NOMO-1 treated with dmso at 0.1 percent for 144 hours (cell line): Measurements from ENCODE around the gene SLC24A3.

Source experiments
- DNase-seq: peaks from one replicate; lab custom pipeline; 2025; ENCODE audit not compliant: unreplicated experiment; lab: John Stamatoyannopoulos, UW

The SLC24A3 gene

GRCh38 chr20:19571996-19572395 lies 359.6 kb downstream of the SLC24A3 start:
- DNase-seq: no peak

DNA sequence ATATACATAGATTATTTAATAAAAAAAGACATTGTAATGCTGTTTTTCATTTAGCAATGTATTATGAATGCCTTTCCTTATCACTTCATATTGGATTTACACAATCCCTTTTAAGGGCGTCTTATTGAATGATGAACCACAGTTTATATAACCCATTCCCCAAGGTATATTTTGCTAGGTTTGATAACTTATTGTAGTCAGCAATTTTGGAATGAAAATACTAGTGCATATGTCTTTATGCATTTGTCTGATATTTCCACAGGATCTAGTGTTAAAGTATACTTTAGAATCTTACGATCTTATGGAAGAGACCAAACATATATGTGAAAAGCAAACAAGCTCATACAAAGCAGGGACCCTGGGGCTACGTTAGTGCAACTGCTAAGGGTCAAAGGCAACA lies 365.2 kb downstream of the SLC24A3 start:
- no peak for DNase-seq

DNA sequence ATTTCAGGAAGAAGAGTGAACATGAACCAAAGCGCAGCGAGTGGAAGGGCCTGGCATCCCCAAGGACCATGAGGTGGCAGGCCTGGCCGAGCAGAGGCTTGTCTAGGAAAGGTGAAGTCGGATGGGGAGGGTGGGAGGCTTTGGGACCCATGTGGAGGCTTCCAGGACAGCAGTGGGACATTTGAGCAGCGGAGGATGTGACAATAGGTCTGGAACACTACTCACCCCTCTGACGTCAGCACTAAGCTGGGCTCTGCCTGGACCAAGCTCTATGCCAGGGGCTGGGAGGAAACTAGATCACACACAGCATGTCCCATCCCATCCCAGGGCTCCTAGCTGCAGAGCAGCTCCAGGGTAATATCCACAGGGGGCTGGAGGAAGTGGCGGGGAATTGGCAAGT lies 370.3 kb downstream of the SLC24A3 start:
- no peak for DNase-seq

GRCh38 chr20:19583532-19584175 lies 371.2 kb downstream of the SLC24A3 start:
- DNase-seq: peak; percentile 3

DNA sequence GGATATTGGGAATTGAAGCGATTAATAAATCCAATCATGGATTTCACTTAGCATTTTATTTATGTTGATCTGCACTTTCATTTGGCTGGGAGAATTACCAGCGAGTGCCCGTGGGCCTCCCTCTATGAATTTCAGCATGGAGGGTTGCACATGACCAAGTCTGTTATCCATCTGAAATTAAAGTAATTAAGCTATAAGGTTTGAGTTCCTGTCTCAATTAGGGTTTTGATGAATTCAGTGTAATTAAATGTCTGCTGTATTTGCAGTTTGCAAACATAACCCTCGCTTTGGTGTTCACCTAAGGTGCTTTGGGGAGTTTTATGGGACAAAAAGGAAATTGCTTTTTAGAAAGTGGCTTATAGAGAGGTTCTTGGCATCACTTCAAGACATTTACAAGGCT lies 375.8 kb downstream of the SLC24A3 start:
- DNase-seq: no peak

DNA sequence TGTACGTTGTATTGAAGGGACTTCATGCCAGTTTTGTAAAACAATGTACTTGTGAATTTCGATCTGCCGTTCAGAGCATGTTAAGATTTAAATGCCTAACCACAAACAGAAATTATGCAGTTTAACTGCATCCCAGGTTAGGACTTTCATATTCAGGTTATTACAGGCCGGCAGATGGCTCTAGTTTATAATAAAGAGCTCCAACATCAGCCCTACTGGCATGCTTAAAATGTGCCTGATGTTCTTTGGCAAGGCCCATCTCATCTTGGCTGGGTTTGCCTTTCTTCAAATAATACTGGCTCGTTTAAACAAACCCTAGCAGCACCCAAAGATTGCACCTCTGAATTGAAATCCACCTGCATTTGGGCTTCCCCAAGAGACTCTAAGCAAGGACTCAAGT lies 376.3 kb downstream of the SLC24A3 start:
- no peak for DNase-seq

DNA sequence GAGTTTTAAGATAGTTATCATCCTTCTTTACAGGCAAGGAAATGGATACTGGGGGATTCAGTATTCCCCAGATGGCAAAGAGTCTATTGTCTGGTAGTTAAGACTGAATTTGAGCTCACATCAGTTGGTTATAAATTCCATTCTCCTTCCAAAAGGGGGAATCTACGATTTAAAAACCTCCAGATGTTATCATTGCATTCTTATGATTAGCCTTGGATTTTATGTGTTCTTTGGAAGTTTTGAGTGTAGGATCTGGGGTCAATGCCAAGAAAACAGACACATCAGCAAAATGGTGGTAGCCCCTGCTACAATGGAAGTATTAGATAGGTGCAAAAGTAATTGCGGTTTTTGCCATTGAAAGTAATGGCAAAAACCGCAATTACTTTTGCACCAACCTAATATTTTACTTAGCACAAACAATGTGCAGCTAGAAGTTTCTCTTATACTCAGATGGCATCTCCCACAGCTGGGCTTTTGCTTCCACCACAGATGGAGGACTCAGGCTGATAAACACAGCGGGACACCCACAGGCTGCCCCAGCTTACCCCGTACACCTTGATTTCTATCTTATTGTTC lies 377.4 kb downstream of the SLC24A3 start:
- DNase-seq: no peak

DNA sequence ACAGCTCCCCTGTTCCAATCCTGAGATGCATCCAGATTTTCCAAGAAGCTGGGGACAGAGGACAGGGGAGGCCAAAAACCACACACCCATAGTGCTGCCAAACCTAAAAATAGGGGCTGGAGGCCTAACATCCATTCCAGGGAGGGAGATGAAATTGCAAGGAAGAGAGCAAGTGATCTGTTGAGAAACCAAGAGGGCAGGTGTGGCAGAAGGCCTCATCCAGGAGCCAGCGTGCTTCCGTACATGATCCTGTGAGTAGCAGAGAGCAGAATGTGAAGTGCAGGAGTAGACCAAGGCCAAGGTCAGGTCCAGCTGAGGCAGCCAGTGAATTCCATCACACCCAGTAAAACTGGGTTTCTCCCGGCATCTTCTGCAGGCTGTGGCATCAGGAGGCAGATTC lies 377.9 kb downstream of the SLC24A3 start:
- no peak for DNase-seq

- no peak for DNase-seq
Measured at GRCh38 chr20:19593762-19594161, 381.3 kb downstream of the SLC24A3 start.

GRCh38 chr20:19594896-19595295 lies 382.5 kb downstream of the SLC24A3 start:
- no peak for DNase-seq

DNA sequence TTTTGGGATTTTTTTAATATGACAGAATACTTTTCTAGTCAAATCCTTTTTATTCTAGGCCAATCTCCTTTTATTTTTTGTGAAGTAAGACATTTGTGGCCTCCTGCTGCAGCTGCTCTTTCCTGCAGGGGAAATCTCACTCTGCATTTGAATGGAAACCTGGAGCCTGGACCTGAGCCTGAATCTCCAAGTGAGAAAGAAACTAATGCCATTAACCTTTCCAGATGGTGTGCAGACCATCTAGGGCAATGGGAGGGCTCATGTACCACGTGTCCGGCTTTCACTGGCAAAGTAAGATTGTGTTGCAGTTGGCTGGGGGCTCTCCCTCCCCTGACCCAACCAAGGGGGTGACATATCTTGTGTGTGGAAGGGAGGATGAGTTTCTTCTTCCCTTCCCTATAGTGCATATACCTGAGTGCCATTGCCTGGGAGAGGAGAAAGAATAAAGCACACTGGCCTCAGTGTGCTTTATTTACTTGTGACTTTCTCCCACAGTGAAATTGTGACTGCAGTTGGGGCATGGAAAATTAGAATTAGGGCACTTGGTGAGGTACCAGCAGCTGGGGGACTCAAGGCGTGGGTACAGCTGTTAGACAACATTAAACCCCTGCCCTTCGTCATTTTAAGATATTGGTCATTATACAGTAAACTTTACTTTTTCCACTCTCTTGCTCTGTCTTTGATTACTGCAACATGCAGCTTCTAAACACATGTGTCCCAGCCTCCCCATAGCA lies 385.8 kb downstream of the SLC24A3 start:
- DNase-seq: no peak

DNA sequence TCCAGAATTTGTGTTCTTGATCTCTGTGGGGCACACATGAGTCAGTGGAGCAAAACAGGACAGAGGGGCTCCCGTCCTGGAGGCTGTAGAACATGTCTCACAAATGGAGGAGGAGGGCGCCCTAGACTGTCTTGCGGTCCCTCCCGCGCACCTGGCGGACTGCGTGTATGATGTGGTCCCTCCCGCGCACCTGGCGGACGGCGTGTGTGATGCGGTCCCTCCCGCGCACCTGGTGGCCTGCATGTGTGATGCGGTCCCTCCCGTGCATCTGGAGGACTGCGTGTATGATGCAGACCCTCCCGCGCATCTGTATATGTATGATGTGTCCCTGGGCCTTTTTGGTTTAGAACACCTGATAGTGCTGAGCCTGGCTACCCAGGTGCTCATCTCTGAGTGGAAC lies 386.8 kb downstream of the SLC24A3 start:
- no peak for DNase-seq

DNA sequence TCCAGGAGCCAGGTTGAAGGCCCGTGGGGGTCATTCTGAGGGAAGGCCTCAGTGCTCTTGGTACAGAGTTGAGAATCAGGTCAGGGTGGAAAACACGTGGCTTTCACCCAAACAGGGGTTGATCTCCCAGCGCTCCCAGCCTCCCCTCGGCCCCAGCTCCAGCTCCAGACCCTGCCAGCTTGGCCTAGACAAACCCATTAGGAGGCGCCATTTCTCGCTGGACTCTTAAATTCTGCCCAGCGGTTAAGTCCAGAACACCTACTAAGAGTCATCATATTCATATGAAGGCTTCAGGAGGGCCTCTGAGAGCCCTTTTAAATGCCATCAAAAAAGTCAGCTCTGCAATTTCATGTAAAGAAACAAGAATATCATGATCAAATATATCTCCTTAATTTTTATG lies 387.6 kb downstream of the SLC24A3 start:
- DNase-seq: no peak

- DNase-seq: no peak
Measured at GRCh38 chr20:19601126-19601810, 388.8 kb downstream of the SLC24A3 start.

DNA sequence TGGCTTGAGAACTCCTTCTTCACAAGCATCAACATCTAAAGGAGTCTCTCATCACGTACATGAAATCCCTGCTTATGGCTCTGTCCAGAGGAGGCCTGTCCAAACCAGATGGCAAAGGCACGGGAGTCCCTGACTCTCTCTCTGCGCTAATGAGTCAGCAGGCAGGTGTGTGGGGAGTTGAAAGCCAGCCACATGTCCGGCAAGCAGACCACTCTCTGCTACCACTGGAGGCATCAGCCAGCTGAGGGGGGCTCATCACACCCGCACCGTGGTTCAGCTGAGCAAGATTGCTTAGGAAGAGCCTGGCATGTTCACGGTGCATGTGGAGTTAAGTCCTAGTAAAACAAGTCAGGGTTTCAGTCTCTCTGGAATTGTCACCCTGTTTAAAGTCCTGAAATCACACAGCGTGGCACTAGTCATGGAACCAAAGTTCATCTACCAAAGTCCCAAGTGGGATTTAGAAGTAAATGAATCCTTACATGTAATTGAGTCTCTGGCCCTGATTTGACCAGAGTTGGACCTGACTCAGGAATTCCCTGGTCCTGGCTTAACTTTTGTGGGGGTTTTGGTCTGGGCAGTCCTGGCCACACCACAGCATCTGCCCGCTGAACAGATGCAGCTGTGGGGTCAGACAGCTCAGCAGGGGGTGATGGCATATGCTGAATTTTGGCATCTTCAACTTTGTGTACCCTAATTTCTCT lies 390.4 kb downstream of the SLC24A3 start:
- DNase-seq: no peak

- DNase-seq: no peak
Measured at GRCh38 chr20:19603376-19603750, 390.9 kb downstream of the SLC24A3 start.

- no peak for DNase-seq
Measured at GRCh38 chr20:19605786-19606485, 393.5 kb downstream of the SLC24A3 start.

GRCh38 chr20:19609642-19610223 lies 397.3 kb downstream of the SLC24A3 start:
- DNase-seq: no peak

- DNase-seq: no peak
Measured at GRCh38 chr20:19615629-19616028, 403.2 kb downstream of the SLC24A3 start.

- no peak for DNase-seq
Measured at GRCh38 chr20:19616081-19616480, 403.6 kb downstream of the SLC24A3 start.
